Measurements from ENCODE around the gene NANOS2.

DNA sequence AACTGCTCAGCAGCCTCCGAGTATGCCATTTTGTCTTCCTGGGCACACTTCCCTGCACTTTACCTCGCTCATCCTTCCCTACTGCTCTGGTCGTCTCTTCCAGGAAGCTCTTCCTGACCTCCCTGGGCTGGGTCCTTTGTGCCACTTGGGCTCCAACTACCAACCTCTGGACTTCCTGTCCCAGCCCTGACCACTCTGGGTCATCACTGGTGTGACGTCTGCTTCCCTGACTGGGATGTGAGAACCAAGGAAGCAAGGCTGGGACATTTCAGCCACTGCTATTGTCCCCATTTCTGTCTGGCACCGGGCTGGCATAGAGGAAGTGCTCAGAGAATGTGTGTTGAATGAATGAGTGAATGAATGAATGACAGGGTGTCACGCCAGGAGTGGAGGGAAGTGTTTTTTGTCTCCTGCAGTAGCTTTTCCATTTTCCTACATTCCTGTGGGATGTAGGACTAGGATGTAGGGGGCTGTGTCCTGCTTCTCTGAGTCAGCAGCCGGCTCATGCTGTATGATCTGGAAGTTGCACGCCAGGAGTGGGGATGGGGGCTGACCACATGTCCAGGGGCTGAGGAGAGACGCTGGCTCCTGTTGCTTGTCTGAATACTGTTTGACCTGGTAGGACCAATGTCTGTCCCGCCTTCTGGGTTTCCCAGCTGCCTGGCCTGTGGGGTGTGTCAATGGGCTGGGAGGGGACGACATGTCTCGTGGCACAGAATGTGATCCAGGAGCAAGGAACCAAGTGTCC, 44.4 kb upstream of the NANOS2 start:
- no peak for TF ChIP-seq EZH2 (IDR thresholded peaks at IDR 0.05; ENCODE audit: borderline replicate concordance, low read depth, low read length, poor library complexity, severe bottlenecking)
- TF ChIP-seq, protein P1, sequence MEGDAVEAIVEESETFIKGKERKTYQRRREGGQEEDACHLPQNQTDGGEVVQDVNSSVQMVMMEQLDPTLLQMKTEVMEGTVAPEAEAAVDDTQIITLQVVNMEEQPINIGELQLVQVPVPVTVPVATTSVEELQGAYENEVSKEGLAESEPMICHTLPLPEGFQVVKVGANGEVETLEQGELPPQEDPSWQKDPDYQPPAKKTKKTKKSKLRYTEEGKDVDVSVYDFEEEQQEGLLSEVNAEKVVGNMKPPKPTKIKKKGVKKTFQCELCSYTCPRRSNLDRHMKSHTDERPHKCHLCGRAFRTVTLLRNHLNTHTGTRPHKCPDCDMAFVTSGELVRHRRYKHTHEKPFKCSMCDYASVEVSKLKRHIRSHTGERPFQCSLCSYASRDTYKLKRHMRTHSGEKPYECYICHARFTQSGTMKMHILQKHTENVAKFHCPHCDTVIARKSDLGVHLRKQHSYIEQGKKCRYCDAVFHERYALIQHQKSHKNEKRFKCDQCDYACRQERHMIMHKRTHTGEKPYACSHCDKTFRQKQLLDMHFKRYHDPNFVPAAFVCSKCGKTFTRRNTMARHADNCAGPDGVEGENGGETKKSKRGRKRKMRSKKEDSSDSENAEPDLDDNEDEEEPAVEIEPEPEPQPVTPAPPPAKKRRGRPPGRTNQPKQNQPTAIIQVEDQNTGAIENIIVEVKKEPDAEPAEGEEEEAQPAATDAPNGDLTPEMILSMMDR (conservative IDR thresholded peaks at IDR 0.05; ENCODE audit: low read depth, low read length), result no peak

All from A673 (cell line).